GM18909 (cell line): ENCODE measurements around the gene NCKIPSD.

Experiments
- ATAC-seq: cut with Tn5 transposase; IDR thresholded peaks from one replicate; pipeline ENCODE4 v1.9.1; 2021; ENCODE audit warnings: mild to moderate bottlenecking; ENCODE audit not compliant: unreplicated experiment, poor library complexity

Gene NCKIPSD

GRCh38 chr3:48628277-48629017 is 57.3 kb downstream of the NCKIPSD start:
- ATAC-seq = no peak

- no peak for ATAC-seq
These were observed 60.1 kb downstream of the NCKIPSD start for GRCh38 chr3:48625600-48625999.

GRCh38 chr3:48624767-48625166 is 60.9 kb downstream of the NCKIPSD start:
- ATAC-seq = no peak

GRCh38 chr3:48623851-48624547 is 61.7 kb downstream of the NCKIPSD start:
- ATAC-seq = no peak
